HEK293 (cell line): Measurements from ENCODE around the gene FAM89B.

Source experiments
- GLIS1 ChIP-seq: fragments of 450-650 bp; formaldehyde crosslinking; IDR thresholded peaks from 2 replicates; pipeline ENCODE4 v1.5.1; 2016; ENCODE audit warnings: missing biosample characterization, missing genetic modification characterization
- GLIS2 ChIP-seq: fragments of 450-650 bp; formaldehyde crosslinking; IDR thresholded peaks from 2 replicates; pipeline ENCODE4 v1.5.1; 2016; ENCODE audit warnings: missing biosample characterization, missing genetic modification characterization
- HOXC10 ChIP-seq: sonication (generic); formaldehyde crosslinking; IDR thresholded peaks from 2 replicates; pipeline ENCODE4 v1.8.1; 2023; ENCODE audit warnings: mild to moderate bottlenecking, missing genetic modification reagents
- KLF7 ChIP-seq: fragments of 450-650 bp; formaldehyde crosslinking; IDR thresholded peaks from 2 replicates; pipeline ENCODE4 v1.5.1; 2016; ENCODE audit warnings: missing biosample characterization, missing genetic modification characterization, borderline replicate concordance
- KLF9 ChIP-seq: fragments of 450-650 bp; formaldehyde crosslinking; IDR thresholded peaks from 2 replicates; pipeline ENCODE4 v1.5.1; 2016; ENCODE audit warnings: missing biosample characterization, missing genetic modification characterization, low read depth
- OSR2 ChIP-seq: fragments of 450-650 bp; formaldehyde crosslinking; IDR thresholded peaks from 2 replicates; pipeline ENCODE4 v1.5.1; 2016; ENCODE audit warnings: missing biosample characterization, missing genetic modification characterization
- PATZ1 ChIP-seq: fragments of 450-650 bp; formaldehyde crosslinking; IDR thresholded peaks from 2 replicates; pipeline ENCODE4 v1.5.1; 2016; ENCODE audit warnings: missing biosample characterization, missing genetic modification characterization
- SCRT1 ChIP-seq: fragments of 450-650 bp; formaldehyde crosslinking; IDR thresholded peaks from 2 replicates; pipeline ENCODE4 v1.5.1; 2016; ENCODE audit warnings: missing biosample characterization, missing genetic modification characterization, borderline replicate concordance
- SCRT2 ChIP-seq: fragments of 450-650 bp; formaldehyde crosslinking; IDR thresholded peaks from 2 replicates; pipeline ENCODE4 v1.5.1; 2016; ENCODE audit warnings: missing biosample characterization, missing genetic modification characterization
- SP2 ChIP-seq: fragments of 450-650 bp; formaldehyde crosslinking; IDR thresholded peaks from 2 replicates; pipeline ENCODE4 v1.5.1; 2016; ENCODE audit warnings: missing biosample characterization, missing genetic modification characterization
- SP3 ChIP-seq: fragments of 450-650 bp; formaldehyde crosslinking; IDR thresholded peaks from 2 replicates; pipeline ENCODE4 v1.5.1; 2016; ENCODE audit warnings: missing biosample characterization, missing genetic modification characterization
- SP7 ChIP-seq: fragments of 450-650 bp; formaldehyde crosslinking; IDR thresholded peaks from 2 replicates; pipeline ENCODE4 v1.5.1; 2016; ENCODE audit warnings: missing biosample characterization, missing genetic modification characterization
- YY1 ChIP-seq: fragments of 450-650 bp; formaldehyde crosslinking; IDR thresholded peaks from 2 replicates; pipeline ENCODE4 v1.5.1; 2018; ENCODE audit warnings: missing biosample characterization, missing genetic modification characterization
- YY2 ChIP-seq: fragments of 450-650 bp; formaldehyde crosslinking; IDR thresholded peaks from 2 replicates; pipeline ENCODE4 v1.5.1; 2016; ENCODE audit warnings: missing biosample characterization, missing genetic modification characterization
- ZBTB17 ChIP-seq: fragments of 450-650 bp; formaldehyde crosslinking; IDR thresholded peaks from 2 replicates; pipeline ENCODE4 v1.5.1; 2016; ENCODE audit warnings: missing biosample characterization, missing genetic modification characterization
- ZBTB20 ChIP-seq: fragments of 450-650 bp; formaldehyde crosslinking; IDR thresholded peaks from 2 replicates; pipeline ENCODE4 v1.5.1; 2016; ENCODE audit warnings: missing biosample characterization, missing genetic modification characterization
- ZFHX2 ChIP-seq: fragments of 450-650 bp; formaldehyde crosslinking; conservative IDR thresholded peaks from 2 replicates; pipeline ENCODE4 v1.5.1; 2016; ENCODE audit warnings: missing biosample characterization, missing genetic modification characterization
- ZNF174 ChIP-seq: fragments of 450-650 bp; formaldehyde crosslinking; IDR thresholded peaks from 2 replicates; pipeline ENCODE4 v1.5.0; 2017; ENCODE audit warnings: missing biosample characterization, mild to moderate bottlenecking, missing genetic modification characterization
- ZNF202 ChIP-seq: fragments of 450-650 bp; formaldehyde crosslinking; IDR thresholded peaks from 2 replicates; pipeline ENCODE4 v1.5.1; 2016; ENCODE audit warnings: missing biosample characterization, missing genetic modification characterization, borderline replicate concordance
- ZNF24 ChIP-seq: fragments of 450-650 bp; formaldehyde crosslinking; IDR thresholded peaks from 2 replicates; pipeline ENCODE4 v1.5.1; 2016; ENCODE audit warnings: missing biosample characterization, missing genetic modification characterization
- ZNF248 ChIP-seq: fragments of 450-650 bp; formaldehyde crosslinking; IDR thresholded peaks from 2 replicates; pipeline ENCODE4 v1.5.1; 2017; ENCODE audit warnings: missing biosample characterization, missing genetic modification characterization
- ZNF335 ChIP-seq: fragments of 450-650 bp; formaldehyde crosslinking; conservative IDR thresholded peaks from 2 replicates; pipeline ENCODE4 v1.5.1; 2016; ENCODE audit warnings: missing biosample characterization, missing genetic modification characterization
- ZNF398 ChIP-seq: fragments of 450-650 bp; formaldehyde crosslinking; IDR thresholded peaks from 2 replicates; pipeline ENCODE4 v1.5.1; 2017; ENCODE audit warnings: missing biosample characterization, missing genetic modification characterization
- ZNF549 ChIP-seq: fragments of 450-650 bp; IDR thresholded peaks from 2 replicates; pipeline ENCODE4 v1.5.1; 2018; ENCODE audit warnings: missing biosample characterization, missing genetic modification characterization, mild to moderate bottlenecking, inconsistent platforms, moderate library complexity
- ZNF600 ChIP-seq: fragments of 450-650 bp; formaldehyde crosslinking; IDR thresholded peaks from 2 replicates; pipeline ENCODE4 v1.5.1; 2016; ENCODE audit warnings: missing biosample characterization, missing genetic modification characterization
- ZNF629 ChIP-seq: fragments of 450-650 bp; formaldehyde crosslinking; IDR thresholded peaks from 2 replicates; pipeline ENCODE4 v1.5.1; 2017; ENCODE audit warnings: missing biosample characterization, missing genetic modification characterization
- ZNF704 ChIP-seq: fragments of 450-650 bp; formaldehyde crosslinking; IDR thresholded peaks from 2 replicates; pipeline ENCODE4 v1.5.1; 2016; ENCODE audit warnings: missing biosample characterization, missing genetic modification characterization
- ZSCAN23 ChIP-seq: fragments of 450-650 bp; formaldehyde crosslinking; IDR thresholded peaks from 2 replicates; pipeline ENCODE4 v1.5.1; 2016; ENCODE audit warnings: missing biosample characterization, missing genetic modification characterization
- TF ChIP-seq, protein P1 (sequence below): fragments of 450-650 bp; formaldehyde crosslinking; IDR thresholded peaks from 2 replicates; pipeline ENCODE4 v1.5.1; 2016; ENCODE audit warnings: missing biosample characterization, missing genetic modification characterization
- TF ChIP-seq, protein P2 (sequence below): fragments of 450-650 bp; formaldehyde crosslinking; IDR thresholded peaks from 2 replicates; pipeline ENCODE4 v1.5.1; 2016; ENCODE audit warnings: missing biosample characterization, missing genetic modification characterization
- TF ChIP-seq, protein P3 (sequence below): fragments of 450-650 bp; formaldehyde crosslinking; IDR thresholded peaks from 2 replicates; pipeline ENCODE4 v1.5.1; 2016; ENCODE audit warnings: missing biosample characterization, missing genetic modification characterization

Gene FAM89B

GRCh38 chr11:65559951-65560537 lies 12.3 kb upstream of the FAM89B start (continued):
- TF ChIP-seq SP2 (no peak), HOXC10 (CRISPR knock-in tag) (no peak), ZNF600 (peak; percentile 71; the same call in 1 of the 2 replicates), OSR2 (0 out of 2 replicates have a peak, but pooled peaks have one; percentile 27), ZNF248 (tag by site-specific recombination) (no peak), SP7 (tag by site-specific recombination) (peak; percentile 51; the same call in 1 of the 2 replicates), ZNF174 (no peak), ZNF24 (tag by site-specific recombination) (no peak), SCRT2 (tag by site-specific recombination) (peak; percentile 95), KLF7 (no peak), ZNF704 (tag by site-specific recombination) (no peak), ZFHX2 (tag by site-specific recombination) (peak; percentile 60), ZSCAN23 (peak; percentile 43; the same call in 1 of the 2 replicates), ZNF549 (tag by site-specific recombination) (no peak), ZNF335 (tag by site-specific recombination) (no peak), PATZ1 (tag by site-specific recombination) (peak; percentile 70; the same call in 1 of the 2 replicates), KLF9 (tag by site-specific recombination) (peak; percentile 48; the same call in 1 of the 2 replicates), ZNF398 (peak; percentile 80), SCRT1 (tag by site-specific recombination) (peak; percentile 86), GLIS2 (tag by site-specific recombination) (peak; percentile 50), ZNF202 (no peak), ZBTB20 (tag by site-specific recombination) (no peak), ZNF629 (peak; percentile 21; the same call in 1 of the 2 replicates), GLIS1 (tag by site-specific recombination) (peak; percentile 77), YY2 (tag by site-specific recombination) (no peak), SP3 (tag by site-specific recombination) (peak; percentile 27), YY1 (tag by site-specific recombination) (no peak), ZBTB17 (peak; percentile 19; the same call in 1 of the 2 replicates)
- TF ChIP-seq, protein P1, sequence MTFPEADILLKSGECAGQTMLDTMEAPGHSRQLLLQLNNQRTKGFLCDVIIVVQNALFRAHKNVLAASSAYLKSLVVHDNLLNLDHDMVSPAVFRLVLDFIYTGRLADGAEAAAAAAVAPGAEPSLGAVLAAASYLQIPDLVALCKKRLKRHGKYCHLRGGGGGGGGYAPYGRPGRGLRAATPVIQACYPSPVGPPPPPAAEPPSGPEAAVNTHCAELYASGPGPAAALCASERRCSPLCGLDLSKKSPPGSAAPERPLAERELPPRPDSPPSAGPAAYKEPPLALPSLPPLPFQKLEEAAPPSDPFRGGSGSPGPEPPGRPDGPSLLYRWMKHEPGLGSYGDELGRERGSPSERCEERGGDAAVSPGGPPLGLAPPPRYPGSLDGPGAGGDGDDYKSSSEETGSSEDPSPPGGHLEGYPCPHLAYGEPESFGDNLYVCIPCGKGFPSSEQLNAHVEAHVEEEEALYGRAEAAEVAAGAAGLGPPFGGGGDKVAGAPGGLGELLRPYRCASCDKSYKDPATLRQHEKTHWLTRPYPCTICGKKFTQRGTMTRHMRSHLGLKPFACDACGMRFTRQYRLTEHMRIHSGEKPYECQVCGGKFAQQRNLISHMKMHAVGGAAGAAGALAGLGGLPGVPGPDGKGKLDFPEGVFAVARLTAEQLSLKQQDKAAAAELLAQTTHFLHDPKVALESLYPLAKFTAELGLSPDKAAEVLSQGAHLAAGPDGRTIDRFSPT (tag by site-specific recombination): no peak; the same call in none of the 2 replicates
- TF ChIP-seq, protein P2, sequence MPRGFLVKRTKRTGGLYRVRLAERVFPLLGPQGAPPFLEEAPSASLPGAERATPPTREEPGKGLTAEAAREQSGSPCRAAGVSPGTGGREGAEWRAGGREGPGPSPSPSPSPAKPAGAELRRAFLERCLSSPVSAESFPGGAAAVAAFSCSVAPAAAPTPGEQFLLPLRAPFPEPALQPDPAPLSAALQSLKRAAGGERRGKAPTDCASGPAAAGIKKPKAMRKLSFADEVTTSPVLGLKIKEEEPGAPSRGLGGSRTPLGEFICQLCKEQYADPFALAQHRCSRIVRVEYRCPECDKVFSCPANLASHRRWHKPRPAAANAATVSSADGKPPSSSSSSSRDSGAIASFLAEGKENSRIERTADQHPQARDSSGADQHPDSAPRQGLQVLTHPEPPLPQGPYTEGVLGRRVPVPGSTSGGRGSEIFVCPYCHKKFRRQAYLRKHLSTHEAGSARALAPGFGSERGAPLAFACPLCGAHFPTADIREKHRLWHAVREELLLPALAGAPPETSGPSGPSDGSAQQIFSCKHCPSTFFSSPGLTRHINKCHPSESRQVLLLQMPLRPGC (tag by site-specific recombination): 0 out of 2 replicates have a peak, but pooled peaks have one; percentile 55
- TF ChIP-seq, protein P3, sequence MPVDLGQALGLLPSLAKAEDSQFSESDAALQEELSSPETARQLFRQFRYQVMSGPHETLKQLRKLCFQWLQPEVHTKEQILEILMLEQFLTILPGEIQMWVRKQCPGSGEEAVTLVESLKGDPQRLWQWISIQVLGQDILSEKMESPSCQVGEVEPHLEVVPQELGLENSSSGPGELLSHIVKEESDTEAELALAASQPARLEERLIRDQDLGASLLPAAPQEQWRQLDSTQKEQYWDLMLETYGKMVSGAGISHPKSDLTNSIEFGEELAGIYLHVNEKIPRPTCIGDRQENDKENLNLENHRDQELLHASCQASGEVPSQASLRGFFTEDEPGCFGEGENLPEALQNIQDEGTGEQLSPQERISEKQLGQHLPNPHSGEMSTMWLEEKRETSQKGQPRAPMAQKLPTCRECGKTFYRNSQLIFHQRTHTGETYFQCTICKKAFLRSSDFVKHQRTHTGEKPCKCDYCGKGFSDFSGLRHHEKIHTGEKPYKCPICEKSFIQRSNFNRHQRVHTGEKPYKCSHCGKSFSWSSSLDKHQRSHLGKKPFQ (tag by site-specific recombination): peak; percentile 89
